Ammon's horn (tissue), 1 donor: ENCODE results near the gene CMSS1.

ENCODE experiments used
- DNase-seq: peaks from one replicate; pipeline ENCODE4 v3.0.0-alpha.2; 2016; ENCODE audit warnings: low spot score

Gene CMSS1

GRCh38 chr3:100149713-100150415 is 332.2 kb downstream of the CMSS1 start:
- no peak for DNase-seq

- DNase-seq = no peak
These were observed 332.8 kb downstream of the CMSS1 start for GRCh38 chr3:100150473-100150872.

GRCh38 chr3:100151024-100151707 is 333.5 kb downstream of the CMSS1 start:
- DNase-seq = no peak

GRCh38 chr3:100154171-100154570 is 336.5 kb downstream of the CMSS1 start:
- no peak for DNase-seq

GRCh38 chr3:100155128-100155527 is 337.5 kb downstream of the CMSS1 start:
- no peak for DNase-seq

- DNase-seq = no peak
These were observed 337.9 kb downstream of the CMSS1 start for GRCh38 chr3:100155590-100155989.

- no peak for DNase-seq
These were observed 340.0 kb downstream of the CMSS1 start for GRCh38 chr3:100157685-100158084.

- DNase-seq = no peak
These were observed 341.3 kb downstream of the CMSS1 start for GRCh38 chr3:100158918-100159330.

GRCh38 chr3:100159331-100160153 is 341.9 kb downstream of the CMSS1 start:
- no peak for DNase-seq

GRCh38 chr3:100160521-100160920 is 342.9 kb downstream of the CMSS1 start:
- no peak for DNase-seq

GRCh38 chr3:100163787-100164186 is 346.1 kb downstream of the CMSS1 start:
- DNase-seq = no peak

GRCh38 chr3:100164743-100165142 is 347.1 kb downstream of the CMSS1 start:
- no peak for DNase-seq

- DNase-seq = no peak
These were observed 348.4 kb downstream of the CMSS1 start for GRCh38 chr3:100165926-100166550.

- DNase-seq = no peak
These were observed 351.7 kb downstream of the CMSS1 start for GRCh38 chr3:100169201-100169920.

GRCh38 chr3:100170486-100170885 is 352.8 kb downstream of the CMSS1 start:
- DNase-seq = no peak

GRCh38 chr3:100171211-100171914 is 353.7 kb downstream of the CMSS1 start:
- no peak for DNase-seq

- no peak for DNase-seq
These were observed 356.3 kb downstream of the CMSS1 start for GRCh38 chr3:100173961-100174360.

GRCh38 chr3:100175637-100176280 is 358.1 kb downstream of the CMSS1 start:
- no peak for DNase-seq

GRCh38 chr3:100179692-100180349 is 362.2 kb downstream of the CMSS1 start:
- no peak for DNase-seq

- no peak for DNase-seq
These were observed 366.0 kb downstream of the CMSS1 start for GRCh38 chr3:100183608-100184125.
